Trophoblast cell (in vitro differentiated cells and primary cell): ENCODE data around the gene MRPL45.

Experiments used
- DNase-seq, 2 donors: peaks; one replicate each; pipeline ENCODE4 v3.0.0-alpha.2; 2016
- H2AFZ ChIP-seq: 2 replicates; pipeline ENCODE4 v1.6.1; 2013; ENCODE audit warnings: low read length, moderate library complexity, mild to moderate bottlenecking; ENCODE audit not compliant: insufficient read depth, poor library complexity
- H2AK5ac ChIP-seq: 2 replicates; pipeline ENCODE4 v1.6.1; 2013; ENCODE audit warnings: mild to moderate bottlenecking, low read length
- H2BK120ac ChIP-seq: 2 replicates; pipeline ENCODE4 v1.6.1; 2013; ENCODE audit warnings: low read length, mild to moderate bottlenecking, moderate library complexity; ENCODE audit not compliant: insufficient read depth, poor library complexity
- H2BK12ac ChIP-seq: 2 replicates; pipeline ENCODE4 v1.6.1; 2013; ENCODE audit warnings: mild to moderate bottlenecking, low read length, moderate library complexity
- H2BK5ac ChIP-seq: 2 replicates; pipeline ENCODE4 v1.6.1; 2013; ENCODE audit warnings: low read length, low read depth, moderate library complexity, mild to moderate bottlenecking; ENCODE audit not compliant: poor library complexity
- H3K14ac ChIP-seq: 2 replicates; pipeline ENCODE4 v1.6.1; 2013; ENCODE audit warnings: mild to moderate bottlenecking, low read length
- H3K18ac ChIP-seq: 2 replicates; pipeline ENCODE4 v1.6.1; 2013; ENCODE audit warnings: mild to moderate bottlenecking, low read length
- H3K23ac ChIP-seq: 2 replicates; pipeline ENCODE4 v1.6.1; 2013; ENCODE audit warnings: low read length
- H3K27ac ChIP-seq: 2 replicates; pipeline ENCODE4 v1.5.1; 2013; ENCODE audit warnings: low read depth, mild to moderate bottlenecking, inconsistent platforms, low read length, moderate library complexity
- H3K27me3 ChIP-seq: 2 replicates; pipeline ENCODE4 v1.6.1; 2013; ENCODE audit warnings: inconsistent platforms, mild to moderate bottlenecking, low read length, moderate library complexity; ENCODE audit not compliant: insufficient read depth
- H3K36me3 ChIP-seq, 2 experiments: 1 replicate in 1 of 2; 2 replicates in 1 of 2; pipeline ENCODE4 v1.6.1; 2013; ENCODE audit warnings: low read length in 2 of 2, mild to moderate bottlenecking in 2 of 2, moderate library complexity in 1 of 2; ENCODE audit not compliant: insufficient read depth in 2 of 2, control insufficient read depth in 1 of 2
- H3K4ac ChIP-seq: 2 replicates; pipeline ENCODE4 v1.6.1; 2013; ENCODE audit warnings: low read depth, mild to moderate bottlenecking, low read length, moderate library complexity
- H3K4me1 ChIP-seq, 2 experiments: 1 replicate in 1 of 2; 2 replicates in 1 of 2; pipeline ENCODE4 v1.6.1; 2013; ENCODE audit warnings: low read length in 2 of 2, mild to moderate bottlenecking in 2 of 2, moderate library complexity in 1 of 2; ENCODE audit not compliant: insufficient read depth in 2 of 2, control insufficient read depth in 1 of 2
- H3K4me2 ChIP-seq: 2 replicates; pipeline ENCODE4 v1.6.1; 2013; ENCODE audit warnings: inconsistent platforms, mild to moderate bottlenecking, low read length, moderate library complexity
- H3K4me3 ChIP-seq: 2 replicates; pipeline ENCODE4 v1.5.1; 2013; ENCODE audit warnings: mild to moderate bottlenecking, low read depth, low read length, inconsistent platforms
- H3K79me1 ChIP-seq: one replicate; pipeline ENCODE4 v1.6.1; 2013; ENCODE audit warnings: low read length
- H3K79me2 ChIP-seq: 2 replicates; pipeline ENCODE4 v1.6.1; 2013; ENCODE audit warnings: low read length, mild to moderate bottlenecking; ENCODE audit not compliant: control insufficient read depth, insufficient read depth, poor library complexity
- H3K9ac ChIP-seq: 2 replicates; pipeline ENCODE4 v1.6.1; 2013; ENCODE audit warnings: mild to moderate bottlenecking, low read length
- H3K9me3 ChIP-seq: 2 replicates; pipeline ENCODE4 v1.6.1; 2013; ENCODE audit warnings: low read depth, mild to moderate bottlenecking, control low read depth, inconsistent platforms, low read length; ENCODE audit not compliant: insufficient read depth
- H4K12ac ChIP-seq: 2 replicates; pipeline ENCODE4 v1.6.1; 2013; ENCODE audit warnings: low read depth, mild to moderate bottlenecking, low read length, moderate library complexity
- H4K8ac ChIP-seq: 2 replicates; pipeline ENCODE4 v1.6.1; 2013; ENCODE audit warnings: low read depth, mild to moderate bottlenecking, low read length, moderate library complexity
- H4K91ac ChIP-seq: one replicate; pipeline ENCODE4 v1.6.1; 2013; ENCODE audit warnings: low read depth, mild to moderate bottlenecking, low read length, moderate library complexity
- WGBS: extraction: QIAGEN DNeasy Blood & Tissue Kit; methylation state at CpG from one replicate; pipeline ENCODE4 v1.1.7; 2013; ENCODE audit warnings: missing lambda C conversion rate; ENCODE audit not compliant: insufficient read length, insufficient coverage; ENCODE audit errors: extremely low coverage; 5-methylcytosine and 5-hydroxymethylcytosine counted together

The MRPL45 gene

GRCh38 chr17:38342886-38343607 lies 46.1 kb downstream of the MRPL45 start:
- Histone ChIP-seq H2BK5ac (no peak overlapping the region), H3K18ac (no peak overlapping the region), H3K23ac (peak overlapping the region; percentile 17), H3K14ac (no peak overlapping the region), H3K4ac (no peak overlapping the region), H4K8ac (no peak overlapping the region), H3K27me3 (no peaks in the 10 kb centered on the region), H3K79me1 (no peaks in the 10 kb centered on the region), H3K9me3 (no peaks in the 10 kb centered on the region), H2AK5ac (no peak overlapping the region), H4K91ac (no peak overlapping the region), H3K27ac (no peak overlapping the region), H3K4me3 (no peak overlapping the region), H3K4me1 (no peaks in the 10 kb centered on the region), H3K79me2 (no peaks in the 10 kb centered on the region), H2BK12ac (no peak overlapping the region), H2AFZ (no peak overlapping the region), H3K4me2 (no peak overlapping the region), H2BK120ac (no peak overlapping the region), H3K9ac (no peak overlapping the region), H3K36me3 (no peaks in the 10 kb centered on the region), H4K12ac (no peak overlapping the region)
- no CpG with 5 or more reads among the region's 18 CpGs for WGBS
- DNase-seq: no peak

GRCh38 chr17:38343608-38344419 lies 46.8 kb downstream of the MRPL45 start, which contains the start of gene GPR179:
GPR179 (minus strand) TSS chr17:38343956; CDS start chr17:38343789, 167 bp downstream.
- Histone ChIP-seq H3K27me3 (no peaks in the 10 kb centered on the region), H3K4me1 (no peaks in the 10 kb centered on the region), H4K8ac (no peak within 1 kb of the TSS), H2BK120ac (no peak within 1 kb of the TSS), H3K9me3 (no peaks in the 10 kb centered on the region), H2BK5ac (no peak within 1 kb of the TSS), H3K79me2 (no peaks in the 10 kb centered on the region), H4K12ac (no peak within 1 kb of the TSS), H3K4ac (no peak within 1 kb of the TSS), H3K9ac (no peak within 1 kb of the TSS), H3K14ac (no peak within 1 kb of the TSS), H2AK5ac (no peak within 1 kb of the TSS), H3K4me3 (peak within 1 kb of the TSS; percentile 18), H4K91ac (no peak within 1 kb of the TSS), H3K23ac (peak within 1 kb of the TSS; percentile 17), H2BK12ac (no peak within 1 kb of the TSS), H3K18ac (no peak within 1 kb of the TSS), H3K79me1 (no peaks in the 10 kb centered on the region), H3K27ac (no peak within 1 kb of the TSS), H2AFZ (no peak within 1 kb of the TSS), H3K36me3 (no peaks in the 10 kb centered on the region), H3K4me2 (no peak within 1 kb of the TSS)
- WGBS: no CpG with 5 or more reads among the region's 18 CpGs
- DNase-seq: no peak

GRCh38 chr17:38344420-38344745 lies 47.4 kb downstream of the MRPL45 start:
- Histone ChIP-seq H2BK120ac (no peak overlapping the region), H3K36me3 (no peaks in the 10 kb centered on the region)
- WGBS: no CpG with 5 or more reads among the region's 3 CpGs

GRCh38 chr17:38345743-38346142 lies 48.8 kb downstream of the MRPL45 start:
- no peak overlapping the region for H3K4me3 ChIP-seq
- no peak overlapping the region for H3K9ac ChIP-seq
- H3K79me2 ChIP-seq: no peaks in the 10 kb centered on the region
- no peak overlapping the region for H2AK5ac ChIP-seq
- H4K91ac ChIP-seq: no peak overlapping the region
- H3K18ac ChIP-seq: no peak overlapping the region
- H3K4me2 ChIP-seq: no peak overlapping the region
- H2BK12ac ChIP-seq: no peak overlapping the region
- no peak overlapping the region for H2BK5ac ChIP-seq
- H3K79me1 ChIP-seq: no peaks in the 10 kb centered on the region
- H3K23ac ChIP-seq: no peak overlapping the region
- no peaks in the 10 kb centered on the region for H3K27me3 ChIP-seq
- no peak overlapping the region for H3K27ac ChIP-seq
- no peak overlapping the region for H4K8ac ChIP-seq
- H3K4me1 ChIP-seq: no peaks in the 10 kb centered on the region
- WGBS: no CpG with 5 or more reads among the region's 7 CpGs
- no peak overlapping the region for H3K4ac ChIP-seq
- no peak for DNase-seq
- H2BK120ac ChIP-seq: no peak overlapping the region
- H3K36me3 ChIP-seq: no peaks in the 10 kb centered on the region
- no peak overlapping the region for H2AFZ ChIP-seq
- H4K12ac ChIP-seq: no peak overlapping the region
- no peaks in the 10 kb centered on the region for H3K9me3 ChIP-seq
- no peak overlapping the region for H3K14ac ChIP-seq

More at GRCh38 chr17:38344420-38344745, 47.4 kb downstream of the MRPL45 start:
- no peak overlapping the region for H3K18ac ChIP-seq
- H2BK5ac ChIP-seq: no peak overlapping the region
- no peak overlapping the region for H3K4me2 ChIP-seq
- H3K9me3 ChIP-seq: no peaks in the 10 kb centered on the region
- no peak overlapping the region for H4K8ac ChIP-seq
- H3K14ac ChIP-seq: no peak overlapping the region
- H3K4me3 ChIP-seq: peak overlapping the region; percentile 18
- no peak overlapping the region for H2AK5ac ChIP-seq
- H2AFZ ChIP-seq: no peak overlapping the region
- H3K79me1 ChIP-seq: no peaks in the 10 kb centered on the region
- H3K27ac ChIP-seq: no peak overlapping the region
- H3K4me1 ChIP-seq: no peaks in the 10 kb centered on the region
- no peak overlapping the region for H3K9ac ChIP-seq
- H2BK12ac ChIP-seq: no peak overlapping the region
- no peak overlapping the region for H4K12ac ChIP-seq
- no peak for DNase-seq
- no peak overlapping the region for H3K4ac ChIP-seq
- H3K27me3 ChIP-seq: no peaks in the 10 kb centered on the region
- H4K91ac ChIP-seq: no peak overlapping the region
- no peaks in the 10 kb centered on the region for H3K79me2 ChIP-seq
- H3K23ac ChIP-seq: no peak overlapping the region
